Stimulated activated CD8-positive, alpha-beta memory T cell treated with anti-CD3 and anti-CD28 coated beads, Interleukin-15, amount 100 ng/mL, for 48 hours (primary cell): ENCODE measurements around the gene SMU1.

Experiments
- DNase-seq, 2 donors: peaks; one replicate each; pipeline ENCODE4 v3.0.0-alpha.2; 2020; ENCODE audit warnings: low read depth in 2 of 2

SMU1 gene

DNA sequence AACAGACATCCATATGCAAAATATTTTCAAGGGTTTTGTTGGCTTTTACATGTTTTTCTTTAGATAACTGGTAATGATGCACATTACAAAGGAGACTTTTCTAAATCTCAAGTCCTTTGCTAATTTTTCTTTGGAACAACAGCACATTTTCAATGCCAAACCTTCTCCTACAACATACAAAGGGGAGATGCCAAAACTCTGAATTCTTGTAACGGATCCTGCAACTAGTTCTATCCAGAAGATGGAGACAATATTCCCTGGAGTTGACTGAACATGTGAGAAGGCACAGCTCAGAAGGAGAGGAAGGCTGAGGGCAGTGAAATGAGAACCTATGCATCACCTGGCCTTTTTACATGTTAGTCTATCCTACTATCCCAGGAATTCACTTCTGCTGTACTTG lies 30.4 kb downstream of the SMU1 start:
- DNase-seq: no peak

DNA sequence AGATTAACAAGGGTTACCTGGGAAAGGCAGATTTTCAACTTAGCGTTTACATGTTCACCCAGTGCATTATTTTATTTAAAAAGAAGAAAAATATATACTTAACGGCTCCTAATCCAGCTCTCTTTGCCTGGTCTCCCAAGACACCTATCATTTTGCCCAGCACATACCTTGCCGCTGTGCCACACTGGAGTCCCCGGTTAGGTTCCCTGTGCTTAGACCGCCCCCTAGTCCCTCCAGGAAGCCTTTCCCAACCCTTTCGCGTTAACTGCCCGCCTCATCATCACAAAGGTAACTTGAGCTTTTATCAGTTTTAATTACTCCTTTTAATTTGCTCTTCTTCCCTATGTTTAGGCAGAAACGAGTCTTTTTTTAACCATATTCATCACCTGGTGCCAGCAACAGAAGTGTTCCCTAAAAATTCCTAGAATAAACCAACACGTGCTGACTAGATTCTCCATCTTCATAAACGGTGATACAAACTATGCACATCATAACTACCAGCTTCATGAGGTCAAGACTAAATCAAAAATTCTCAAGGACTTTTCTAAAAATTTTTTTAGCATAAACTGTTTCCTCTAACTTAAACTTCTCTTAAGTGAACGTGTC lies 31.7 kb downstream of the SMU1 start:
- no peak for DNase-seq

DNA sequence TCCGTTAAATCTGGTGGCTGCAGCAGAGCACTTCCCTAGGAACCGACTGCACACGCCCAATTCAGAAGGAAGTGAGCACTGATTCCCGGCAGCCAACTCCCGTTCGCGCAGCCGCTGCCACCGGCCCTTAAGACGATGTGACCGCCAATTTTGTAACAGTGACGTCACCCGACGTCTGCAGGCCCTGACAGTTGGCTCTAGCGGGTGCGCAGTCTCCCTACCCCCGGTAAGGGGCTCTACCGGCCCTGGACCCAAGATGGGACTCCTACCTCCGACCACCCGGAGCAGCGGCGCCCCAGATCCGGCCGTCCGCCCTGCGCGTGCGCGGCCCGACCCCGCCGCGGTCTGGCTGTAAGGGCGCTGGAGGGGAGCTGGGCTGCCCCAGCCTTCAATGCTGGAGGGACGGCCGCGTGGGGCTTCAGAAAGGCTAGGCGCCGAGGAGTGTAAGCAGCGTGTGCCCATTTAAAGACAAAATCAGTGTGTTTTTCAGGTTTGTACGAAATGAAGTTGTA lies 32.3 kb downstream of the SMU1 start:
- DNase-seq: peak; percentile 38 to 56

DNA sequence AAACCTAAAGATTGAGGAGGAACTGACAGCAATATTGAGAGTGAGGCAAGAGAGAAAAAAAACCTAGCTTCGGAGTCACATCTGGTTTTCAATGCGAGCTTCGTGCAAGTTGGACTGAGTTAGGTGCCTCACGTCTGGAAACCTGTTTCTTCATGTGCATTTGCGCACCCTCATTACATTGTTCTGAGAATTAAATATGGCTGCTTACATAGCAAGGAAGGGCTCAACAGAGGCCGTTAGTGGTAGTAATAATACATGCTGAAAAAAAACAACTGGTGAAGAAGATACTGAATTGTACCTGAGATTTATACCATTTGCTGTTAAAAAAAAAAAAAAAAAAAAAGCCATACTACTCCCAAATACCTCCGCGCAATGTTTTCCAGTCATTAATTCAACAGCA lies 32.8 kb downstream of the SMU1 start:
- no peak for DNase-seq

DNA sequence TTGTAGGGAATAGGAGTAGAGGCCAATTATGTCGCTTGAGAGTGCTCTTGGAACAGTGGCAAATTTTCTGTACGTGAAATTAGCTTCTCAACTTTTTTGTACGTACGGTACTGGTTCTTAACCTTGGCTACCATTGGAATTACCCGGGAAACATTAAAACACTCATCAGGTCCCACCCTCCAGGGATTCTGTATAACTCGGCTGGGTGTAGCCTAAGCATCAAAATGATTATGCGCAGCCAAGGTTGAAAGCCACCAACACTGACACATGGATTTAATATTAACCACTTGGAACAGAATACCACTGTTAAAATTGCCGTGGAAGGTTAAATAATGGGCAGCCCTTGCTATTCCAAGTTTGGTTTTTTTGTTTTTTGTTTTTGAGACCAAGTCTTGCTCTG lies 34.0 kb downstream of the SMU1 start:
- DNase-seq: no peak

DNA sequence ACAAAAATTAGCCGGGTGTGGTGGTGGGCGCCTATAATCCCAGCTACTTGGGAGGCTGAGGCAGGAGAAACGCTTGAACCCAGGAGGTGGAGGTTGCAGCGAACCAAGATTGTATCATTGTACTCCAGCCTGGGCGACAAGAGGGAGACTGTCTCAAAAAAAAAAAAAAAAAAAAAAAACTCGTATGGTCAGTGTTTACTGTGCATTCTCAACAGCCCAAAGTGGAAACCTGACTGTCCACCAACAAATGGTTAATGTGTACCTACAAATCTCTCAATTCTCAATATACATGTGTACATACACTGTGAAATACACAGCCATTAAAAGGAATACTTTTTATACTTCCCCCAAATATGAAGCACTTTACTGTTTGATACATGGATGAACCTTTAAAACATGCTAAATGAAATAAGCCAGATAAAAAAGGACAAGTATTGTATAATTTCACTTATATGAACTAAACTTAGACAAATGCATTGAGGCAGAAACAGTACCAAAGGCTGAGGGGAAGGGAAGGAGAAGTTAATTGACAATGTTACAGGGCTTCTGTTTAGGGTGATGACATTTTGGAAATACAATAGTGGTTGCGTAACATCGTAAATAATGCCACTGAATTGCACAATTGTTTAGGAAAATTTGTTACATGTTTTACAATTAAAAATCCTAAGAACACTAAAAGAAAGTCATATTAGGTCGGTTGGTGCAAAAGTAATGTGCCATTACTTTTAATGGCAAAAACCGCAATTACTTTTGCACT lies 34.9 kb downstream of the SMU1 start:
- DNase-seq: no peak

DNA sequence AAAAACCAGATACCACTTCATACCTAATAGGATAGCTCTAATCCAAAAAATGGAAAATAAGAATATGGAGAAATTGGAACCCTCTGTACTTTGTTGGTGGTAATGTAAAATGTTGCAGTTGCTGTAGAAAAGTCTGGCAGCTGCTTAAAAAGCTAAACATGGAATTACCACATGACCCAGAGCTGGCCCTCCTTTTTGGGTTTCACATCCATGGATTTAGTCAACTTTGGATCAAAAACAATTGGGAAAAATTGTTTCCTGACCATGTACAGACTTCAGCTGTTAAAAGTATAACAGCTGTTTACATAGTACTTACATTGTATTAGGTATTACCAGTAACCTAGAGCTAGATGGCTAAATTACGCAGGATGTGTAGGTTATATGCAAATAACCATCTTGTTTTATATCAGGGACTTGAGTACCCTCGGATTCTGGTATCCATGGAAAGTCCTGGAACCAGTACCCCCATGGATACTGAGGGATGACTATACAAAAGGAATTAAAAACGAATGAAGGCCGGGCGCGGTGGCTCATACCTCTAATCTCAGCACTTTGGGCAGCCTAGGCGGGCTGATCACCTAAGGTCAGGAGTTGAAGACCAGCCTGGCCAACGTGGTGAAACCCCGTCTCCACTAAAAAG lies 35.6 kb downstream of the SMU1 start:
- DNase-seq: no peak

DNA sequence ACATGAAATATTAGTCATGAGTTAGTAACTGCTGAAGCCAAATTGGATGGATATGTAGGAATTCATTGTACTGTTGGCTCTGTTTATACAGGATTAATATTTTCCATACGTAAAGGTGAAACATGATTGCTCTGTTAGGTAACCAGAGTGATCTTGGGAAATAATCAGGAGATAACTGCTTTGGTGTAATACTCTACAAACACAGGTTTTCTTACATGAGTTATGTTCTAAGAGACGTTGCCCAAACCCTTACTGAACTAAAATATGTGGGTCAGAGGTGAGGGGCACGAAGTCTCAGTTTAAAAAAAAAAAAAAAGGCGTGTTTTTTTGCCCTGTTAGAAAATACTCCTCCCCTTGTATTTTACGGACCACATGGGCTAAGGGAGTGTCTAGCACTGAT lies 43.6 kb downstream of the SMU1 start:
- no peak for DNase-seq

DNA sequence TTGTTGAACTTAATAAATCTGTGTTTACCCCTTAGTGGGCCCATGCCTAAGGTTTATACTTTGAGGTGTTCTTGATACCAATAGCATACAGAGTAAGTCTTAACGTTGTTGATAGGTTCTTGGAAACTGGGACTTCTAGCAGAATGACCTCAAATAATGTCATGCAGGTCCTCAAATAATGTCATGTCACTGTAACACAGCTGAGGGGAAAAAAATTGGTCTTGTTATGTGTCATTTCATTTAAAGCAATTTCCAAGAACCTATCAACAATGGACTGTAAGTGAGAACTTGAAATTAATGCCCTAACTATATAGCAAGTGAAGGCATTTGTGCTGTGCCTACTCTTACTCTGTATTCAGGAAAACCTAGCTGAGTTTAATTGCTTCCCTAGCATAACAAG lies 44.2 kb downstream of the SMU1 start:
- no peak for DNase-seq

DNA sequence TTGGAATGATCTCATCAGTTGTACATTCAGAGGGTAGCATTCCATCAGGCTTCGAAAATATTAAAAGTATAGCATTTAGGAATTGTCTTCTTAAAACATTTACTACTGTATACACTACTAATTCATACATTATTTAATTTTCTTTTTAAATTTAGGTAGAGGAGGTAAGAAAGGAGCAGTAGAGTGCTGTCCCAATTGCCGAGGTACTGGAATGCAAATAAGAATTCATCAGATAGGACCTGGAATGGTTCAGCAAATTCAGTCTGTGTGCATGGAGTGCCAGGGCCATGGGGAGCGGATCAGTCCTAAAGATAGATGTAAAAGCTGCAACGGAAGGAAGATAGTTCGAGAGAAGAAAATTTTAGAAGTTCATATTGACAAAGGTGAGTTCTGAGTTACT lies 46.2 kb downstream of the SMU1 start:
- DNase-seq: no peak

DNA sequence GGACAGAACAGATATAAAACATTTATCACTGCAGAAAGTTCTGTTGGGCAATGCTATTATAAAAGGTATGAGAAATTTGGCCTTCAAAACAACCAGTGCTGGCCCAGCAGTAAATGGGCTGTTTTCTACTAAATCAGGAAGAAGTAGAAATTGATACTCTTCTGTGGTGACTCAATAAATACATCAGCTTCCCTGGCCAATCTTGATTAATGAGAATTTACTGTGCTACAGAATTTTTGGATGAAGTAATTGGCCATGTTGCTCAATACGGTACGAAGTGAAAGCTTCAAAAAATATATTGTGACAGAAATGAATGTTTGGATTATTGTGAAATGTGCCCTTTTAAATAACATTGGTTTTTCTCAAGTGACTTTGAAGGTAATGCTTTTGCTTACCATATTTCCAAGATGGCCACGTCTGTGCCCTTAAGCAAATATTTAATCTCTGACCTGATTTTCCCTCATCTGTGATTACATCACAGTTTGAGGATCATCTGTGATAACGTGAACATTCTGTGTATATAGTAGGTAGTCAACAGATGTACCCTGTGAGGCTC lies 47.2 kb downstream of the SMU1 start:
- DNase-seq: no peak

DNA sequence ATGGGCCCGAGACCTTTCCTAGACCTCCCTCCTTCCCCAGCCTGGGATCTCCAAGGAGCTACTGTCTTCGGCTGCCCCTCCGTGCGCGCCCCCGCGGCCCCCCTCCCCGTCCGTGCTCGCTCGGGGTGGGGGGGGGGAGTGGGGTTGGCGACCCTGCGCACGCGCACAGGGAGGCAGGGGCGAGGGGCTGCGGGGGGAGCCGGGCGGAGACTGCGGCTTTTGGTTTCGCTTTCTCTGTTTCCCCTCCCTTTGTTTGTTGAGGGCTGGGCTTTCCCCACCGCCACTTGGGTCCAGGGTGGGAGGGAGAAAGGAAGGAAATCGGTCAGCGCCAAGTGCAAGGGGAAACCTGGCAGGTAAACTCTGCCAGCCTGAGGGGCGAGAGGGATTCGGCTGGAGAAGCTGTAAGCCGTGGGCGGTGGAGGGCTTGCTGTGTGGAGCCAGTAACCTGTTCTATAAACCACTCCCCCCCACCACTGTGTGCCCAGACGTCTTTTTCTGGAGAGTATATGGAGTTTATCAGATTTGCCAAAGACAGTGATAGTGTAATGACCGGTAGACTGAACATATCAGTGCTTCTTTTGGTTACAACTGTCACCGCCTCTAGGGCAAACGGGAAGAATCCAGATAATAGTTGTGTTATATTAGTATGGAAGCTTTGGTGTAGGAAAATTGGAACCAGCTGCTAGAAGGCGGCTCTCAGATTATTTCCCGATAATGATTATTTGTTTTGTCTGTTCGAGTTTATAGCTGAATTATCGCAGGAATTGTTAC lies 50.7 kb downstream of the SMU1 start:
- DNase-seq: peak; percentile 64 to 73

DNA sequence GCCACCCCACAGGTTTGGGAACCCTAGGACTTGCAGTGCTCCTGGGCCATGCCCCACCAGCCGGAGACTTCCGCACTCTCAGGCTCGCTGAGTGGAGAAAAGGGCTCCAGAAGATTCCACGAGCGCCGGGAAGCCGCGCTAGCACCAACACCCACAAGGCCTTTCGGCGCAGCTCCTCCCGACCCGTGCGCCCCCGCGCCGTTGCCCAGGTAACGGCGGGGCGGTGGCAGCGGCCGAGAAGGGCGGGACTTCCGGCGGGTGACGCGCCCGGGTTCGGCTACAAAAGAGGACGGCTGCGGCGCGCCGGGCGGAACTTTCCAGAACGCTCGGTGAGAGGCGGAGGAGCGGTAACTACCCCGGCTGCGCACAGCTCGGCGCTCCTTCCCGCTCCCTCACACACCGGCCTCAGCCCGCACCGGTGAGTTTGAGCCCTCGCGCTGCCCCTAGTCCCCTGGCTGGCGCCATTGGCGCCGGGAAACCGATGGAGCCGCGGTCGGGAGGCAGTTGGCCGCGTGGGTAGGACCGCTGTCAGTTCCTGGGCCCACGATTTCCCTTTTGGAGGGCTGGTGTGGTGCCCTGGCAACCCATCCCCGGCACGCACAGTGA lies 51.4 kb downstream of the SMU1 start, which contains the start of gene DNAJA1:
DNAJA1 (plus strand) TSS at position 308 of the 606 bp plus-strand sequence. CDS start 1,212 bp downstream, outside the sequence.
- DNase-seq: peak; percentile 92 to 94

DNA sequence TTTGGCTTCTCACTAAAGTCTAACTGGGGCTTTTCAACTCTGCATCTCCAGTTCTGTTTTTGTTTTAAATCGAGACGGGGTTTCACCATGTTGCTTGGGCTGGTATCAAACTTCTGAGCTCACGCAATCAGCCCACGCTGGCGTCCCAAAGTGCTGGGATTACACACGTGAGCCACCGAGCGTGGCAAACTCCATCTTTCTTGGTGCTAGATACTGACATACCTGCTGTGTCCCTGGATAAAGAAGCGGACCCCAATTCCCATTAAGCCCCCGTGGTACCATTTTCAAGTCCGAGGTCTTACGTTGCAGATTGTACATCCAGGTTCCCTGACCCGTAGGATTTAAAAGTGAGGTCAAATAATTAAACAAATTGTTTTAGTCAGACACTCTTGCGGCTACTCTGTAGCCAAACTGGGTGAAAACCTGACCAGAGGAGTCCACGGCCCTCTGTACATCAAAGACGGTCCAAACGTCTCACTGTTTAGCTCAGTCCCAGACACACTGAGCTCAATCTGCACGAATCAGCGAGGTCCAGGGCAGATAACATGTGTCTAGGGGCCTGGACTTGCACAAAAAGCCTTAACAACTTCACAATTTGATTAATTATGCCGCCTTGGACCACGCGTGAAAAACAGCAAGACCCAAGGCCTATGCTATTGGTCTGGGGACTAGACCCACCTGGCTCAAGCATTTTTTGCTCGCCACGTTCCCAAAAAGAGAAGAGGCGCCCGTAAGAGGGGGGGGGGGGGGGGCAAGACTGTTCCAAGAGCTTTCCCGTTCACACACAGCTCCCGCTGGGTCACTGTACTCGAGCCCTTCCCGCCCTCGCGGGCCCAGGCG lies 52.1 kb downstream of the SMU1 start:
- DNase-seq: no peak

DNA sequence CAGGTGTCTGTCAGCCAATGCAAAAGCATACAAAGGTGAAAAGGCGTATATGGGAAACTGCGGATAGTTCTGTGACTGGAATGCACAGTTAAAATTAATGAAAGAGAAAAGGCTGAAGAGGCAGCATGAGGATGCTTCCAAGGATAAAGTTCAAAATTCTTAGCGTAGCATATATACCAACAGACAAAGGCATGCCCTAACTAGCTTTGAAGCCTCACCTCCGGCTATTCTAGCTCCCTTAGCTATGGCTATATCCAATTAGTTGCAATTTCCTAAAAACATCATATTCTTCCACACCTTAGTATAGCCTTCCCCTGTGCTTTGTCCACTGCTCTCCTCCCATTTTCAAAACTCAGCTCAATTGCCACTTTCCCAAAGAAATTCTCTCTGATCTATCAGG lies 52.8 kb downstream of the SMU1 start:
- no peak for DNase-seq

DNA sequence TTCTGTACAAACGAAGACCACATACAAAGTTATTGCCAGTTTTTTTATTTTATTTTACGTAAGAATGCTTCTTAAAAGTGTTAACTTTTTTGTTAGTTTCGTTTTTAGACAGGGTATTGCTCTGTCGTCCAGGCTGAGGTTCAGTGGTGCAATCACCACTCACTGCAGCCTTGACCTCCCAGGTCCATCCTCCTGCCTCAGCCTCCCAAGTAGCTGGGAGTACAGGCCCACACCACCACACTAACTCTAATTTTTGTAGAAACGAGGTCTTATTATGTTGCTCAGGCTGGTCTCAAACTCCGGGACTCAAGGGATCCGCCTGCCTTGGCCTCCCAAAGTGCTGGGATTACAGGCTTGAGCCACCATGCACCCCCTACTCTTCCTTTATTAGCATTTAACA lies 53.7 kb downstream of the SMU1 start:
- no peak for DNase-seq

DNA sequence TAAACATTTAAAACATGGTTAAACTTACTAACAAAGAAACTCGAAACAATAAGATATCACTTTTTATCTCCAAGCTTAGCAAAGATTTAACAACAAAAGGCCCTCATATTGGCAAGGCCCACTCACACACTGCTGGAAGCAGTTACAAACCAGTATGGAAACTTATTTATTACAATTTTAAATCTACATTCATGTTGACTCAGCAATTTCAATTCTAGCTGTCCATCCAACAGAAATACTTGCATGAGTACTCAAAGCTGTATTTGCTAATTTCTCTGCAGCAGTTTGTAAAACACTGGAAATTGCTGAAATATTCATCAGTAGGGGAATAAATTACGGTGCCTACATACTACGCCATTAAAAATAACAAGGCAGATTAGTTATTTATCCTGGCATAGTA lies 54.2 kb downstream of the SMU1 start:
- DNase-seq: no peak

DNA sequence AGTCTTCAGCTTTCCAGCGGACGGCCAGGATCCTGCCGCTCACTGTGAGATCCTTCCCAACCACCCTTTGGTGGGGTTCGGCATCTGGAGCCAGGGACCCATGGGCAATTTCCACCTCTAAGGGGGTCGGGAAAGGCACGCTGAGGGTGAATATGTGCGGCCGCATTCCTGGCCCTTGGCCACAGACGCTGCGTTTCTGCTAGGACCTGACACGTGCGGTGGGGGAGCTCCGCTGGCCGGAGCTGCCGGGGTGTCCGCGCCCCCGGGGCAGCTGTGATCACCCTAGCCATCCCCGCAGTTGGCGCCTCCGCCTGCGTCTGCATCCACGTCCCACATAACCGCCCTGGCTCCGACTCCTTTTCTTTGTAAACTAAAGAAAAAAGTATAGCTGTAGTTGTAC lies 56.7 kb downstream of the SMU1 start:
- no peak for DNase-seq

DNA sequence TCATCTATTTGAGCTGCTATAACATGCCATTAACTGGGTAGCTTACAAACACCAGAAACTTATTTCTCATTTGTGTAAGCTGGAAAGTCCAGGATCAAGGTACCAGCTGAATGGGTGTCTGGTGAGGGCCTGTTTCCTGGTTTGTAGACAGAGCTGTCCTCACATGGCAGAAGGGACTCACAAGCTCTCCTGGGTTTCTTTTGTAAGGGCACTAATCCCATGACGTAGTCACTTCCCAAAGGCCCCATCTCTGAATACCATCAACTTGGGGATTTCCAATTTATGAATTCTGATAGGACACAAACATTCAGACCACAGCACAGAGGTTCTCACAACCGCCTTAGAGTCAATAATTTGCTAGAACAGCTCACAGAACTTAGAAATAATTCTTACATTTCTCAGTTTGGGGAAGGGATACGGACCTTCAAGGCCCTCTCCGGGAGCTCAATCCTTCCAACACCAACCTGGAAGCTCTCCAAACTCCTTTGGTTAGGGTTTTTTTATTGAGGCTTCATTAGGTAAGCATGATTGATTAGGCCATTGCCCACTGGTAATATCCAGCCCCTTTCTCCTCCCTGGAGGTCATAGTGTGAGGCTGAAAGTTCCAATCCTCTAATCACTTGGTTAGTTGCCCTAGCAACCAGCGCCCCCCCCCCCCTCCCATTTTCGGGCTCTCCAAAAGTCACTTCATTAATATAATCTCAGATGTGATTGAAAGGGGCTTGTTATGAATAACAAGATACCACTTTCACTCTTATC lies 59.0 kb downstream of the SMU1 start:
- no peak for DNase-seq

DNA sequence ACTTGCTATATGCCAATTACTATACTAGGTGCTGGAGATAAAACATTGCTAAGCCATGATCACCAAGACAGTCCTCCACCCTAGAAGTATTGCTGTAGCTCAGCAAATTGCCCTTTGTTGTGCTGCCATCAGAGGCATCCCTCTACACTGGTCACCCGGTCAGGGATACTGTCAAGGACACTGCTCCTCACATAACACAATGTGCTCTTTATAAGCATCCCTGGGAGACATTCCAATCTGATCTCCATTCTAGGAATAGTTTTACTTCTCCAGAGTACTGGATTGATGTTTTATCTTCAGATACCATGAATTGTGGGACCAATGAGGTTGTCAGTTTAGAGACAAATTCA lies 61.8 kb downstream of the SMU1 start:
- no peak for DNase-seq
